ENCODE measurements around the gene NFIA.

The NFIA gene

GRCh38 chr1:61374156-61374555 lies 291.8 kb downstream of the NFIA start:
- DNase-seq, result no peak

- no peak for DNase-seq
Observed at GRCh38 chr1:61375082-61375880, 292.9 kb downstream of the NFIA start.

GRCh38 chr1:61376151-61376550 lies 293.8 kb downstream of the NFIA start:
- no peak for DNase-seq

DNA sequence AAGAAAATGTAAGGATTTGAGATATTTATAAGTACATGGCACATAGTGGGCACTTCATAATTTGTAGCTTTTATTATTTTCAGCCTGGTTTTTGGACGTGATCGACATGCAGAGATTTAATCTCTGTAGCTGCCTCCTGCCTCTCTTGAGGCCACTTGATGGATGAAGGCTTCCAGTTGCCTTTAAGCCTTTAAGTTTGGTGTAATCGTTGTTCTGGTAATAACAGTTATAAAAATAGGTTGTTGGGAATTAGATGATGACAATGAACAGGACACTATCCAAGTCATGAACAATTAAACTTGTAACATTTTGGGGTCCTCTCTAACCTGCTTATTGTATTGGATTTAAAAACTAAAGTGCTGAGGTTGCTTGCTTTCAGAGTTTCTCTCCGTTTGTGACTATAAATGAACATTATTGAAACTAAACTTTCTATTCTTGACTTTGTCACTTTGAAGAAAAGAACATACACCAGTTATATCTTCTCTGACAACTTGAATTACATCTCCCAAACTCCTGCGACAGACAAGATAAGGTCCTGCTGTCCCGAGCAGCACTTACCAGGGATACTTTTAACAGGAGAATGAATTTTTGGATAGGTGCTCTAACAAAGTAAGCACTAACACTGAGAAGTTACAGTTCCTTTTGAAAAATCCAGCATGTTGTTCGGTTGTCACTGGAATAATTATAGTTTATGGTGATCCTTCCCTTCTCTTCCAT lies 295.0 kb downstream of the NFIA start:
- DNase-seq, result no peak

- DNase-seq, result no peak
Observed at GRCh38 chr1:61378494-61379180, 296.3 kb downstream of the NFIA start.

- no peak for DNase-seq
Observed at GRCh38 chr1:61379693-61380092, 297.3 kb downstream of the NFIA start.

DNA sequence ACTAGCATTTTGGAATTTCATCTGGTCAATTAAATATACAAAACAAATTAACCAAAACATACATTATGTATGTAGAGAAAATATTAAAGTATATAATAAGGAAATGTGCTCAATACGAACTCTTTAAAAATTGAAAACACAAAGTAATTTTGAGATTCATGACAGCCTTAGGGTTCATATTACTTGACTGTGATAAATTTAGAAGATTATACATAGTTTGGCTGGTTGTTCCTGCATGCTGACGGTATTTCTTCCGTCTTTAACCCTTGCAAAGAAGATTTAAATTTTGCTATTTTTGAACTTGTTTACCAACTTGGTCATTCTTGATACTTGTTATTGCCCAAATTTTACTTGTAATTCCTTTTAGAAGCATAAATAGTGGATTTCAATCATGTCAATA lies 298.2 kb downstream of the NFIA start:
- DNase-seq, result no peak

GRCh38 chr1:61386323-61386722 lies 304.0 kb downstream of the NFIA start:
- no peak for DNase-seq

DNA sequence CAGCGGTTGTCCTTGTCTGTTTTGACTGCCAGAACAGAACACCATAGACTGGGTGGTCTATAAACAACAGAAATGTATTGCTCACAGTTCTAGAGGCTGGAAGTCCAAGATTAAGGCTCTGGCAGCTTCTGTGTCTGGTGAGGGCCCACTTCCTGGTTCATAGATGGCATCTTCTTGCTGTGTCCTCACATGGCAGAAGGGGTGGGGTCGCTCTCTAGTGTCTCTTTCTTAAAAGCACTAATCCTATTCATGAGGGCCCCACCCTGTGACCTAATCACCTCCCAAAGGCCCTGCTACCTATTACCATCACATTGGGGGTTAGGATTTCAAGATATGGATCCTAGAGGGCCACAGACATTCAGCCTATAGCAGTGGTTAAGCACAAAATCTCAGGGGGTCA lies 304.4 kb downstream of the NFIA start:
- DNase-seq, result no peak

GRCh38 chr1:61387829-61388228 lies 305.5 kb downstream of the NFIA start:
- no peak for DNase-seq

DNA sequence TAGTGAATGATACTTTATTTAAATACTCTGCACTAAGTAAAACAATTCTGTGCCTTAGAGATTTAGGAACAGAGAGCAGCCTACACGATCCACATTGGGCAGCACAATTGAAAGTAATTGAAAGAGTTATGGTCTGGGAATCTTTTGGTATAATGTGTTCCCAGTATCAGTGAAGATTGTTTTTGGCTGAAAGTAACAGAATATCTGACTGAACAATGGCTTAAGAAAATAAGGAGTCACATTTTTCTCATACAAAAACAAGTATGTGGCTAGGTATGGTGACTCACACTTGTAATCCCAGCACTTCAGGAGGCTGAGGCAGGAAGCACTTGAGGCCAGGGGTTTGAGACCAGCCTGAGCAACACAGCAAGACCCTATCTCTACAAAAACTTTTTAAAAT lies 306.2 kb downstream of the NFIA start:
- no peak for DNase-seq

DNA sequence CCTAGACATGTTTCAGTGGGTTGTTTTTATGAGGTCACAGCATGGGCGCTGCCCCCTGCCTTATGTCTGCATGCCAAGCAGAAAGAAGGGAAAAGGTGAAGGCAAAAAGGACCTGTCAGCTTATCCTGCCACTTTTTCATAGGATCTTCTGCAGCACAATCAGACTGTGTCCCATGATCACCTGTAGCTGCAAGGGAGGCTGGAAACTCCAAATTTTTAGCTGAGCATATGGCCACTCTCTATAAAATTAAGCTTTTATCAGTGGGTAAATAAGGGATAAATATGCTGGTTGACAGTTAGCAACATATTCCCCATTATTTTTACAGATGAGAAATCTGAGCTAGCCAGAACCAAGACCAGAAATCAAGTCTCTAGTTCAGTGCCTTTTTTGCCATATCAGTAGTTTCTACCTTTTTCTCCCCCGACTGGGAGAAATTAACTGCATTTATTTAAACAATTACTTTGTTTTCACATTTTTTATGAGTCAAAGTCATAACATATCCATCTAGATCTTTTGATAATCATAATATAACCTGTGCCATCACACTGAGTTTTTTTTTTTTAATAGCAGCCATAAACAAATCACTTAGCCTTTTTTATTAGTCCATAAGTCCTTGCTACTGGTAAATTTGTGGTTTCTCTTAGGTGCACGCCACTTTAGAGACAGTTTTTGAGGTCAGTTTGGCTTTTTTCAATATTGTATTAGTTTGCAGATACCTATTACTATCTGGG lies 307.0 kb downstream of the NFIA start:
- DNase-seq, result no peak

- DNase-seq, result no peak
Observed at GRCh38 chr1:61389926-61390845, 307.8 kb downstream of the NFIA start.

GRCh38 chr1:61391730-61392129 lies 309.4 kb downstream of the NFIA start:
- DNase-seq, result no peak

DNA sequence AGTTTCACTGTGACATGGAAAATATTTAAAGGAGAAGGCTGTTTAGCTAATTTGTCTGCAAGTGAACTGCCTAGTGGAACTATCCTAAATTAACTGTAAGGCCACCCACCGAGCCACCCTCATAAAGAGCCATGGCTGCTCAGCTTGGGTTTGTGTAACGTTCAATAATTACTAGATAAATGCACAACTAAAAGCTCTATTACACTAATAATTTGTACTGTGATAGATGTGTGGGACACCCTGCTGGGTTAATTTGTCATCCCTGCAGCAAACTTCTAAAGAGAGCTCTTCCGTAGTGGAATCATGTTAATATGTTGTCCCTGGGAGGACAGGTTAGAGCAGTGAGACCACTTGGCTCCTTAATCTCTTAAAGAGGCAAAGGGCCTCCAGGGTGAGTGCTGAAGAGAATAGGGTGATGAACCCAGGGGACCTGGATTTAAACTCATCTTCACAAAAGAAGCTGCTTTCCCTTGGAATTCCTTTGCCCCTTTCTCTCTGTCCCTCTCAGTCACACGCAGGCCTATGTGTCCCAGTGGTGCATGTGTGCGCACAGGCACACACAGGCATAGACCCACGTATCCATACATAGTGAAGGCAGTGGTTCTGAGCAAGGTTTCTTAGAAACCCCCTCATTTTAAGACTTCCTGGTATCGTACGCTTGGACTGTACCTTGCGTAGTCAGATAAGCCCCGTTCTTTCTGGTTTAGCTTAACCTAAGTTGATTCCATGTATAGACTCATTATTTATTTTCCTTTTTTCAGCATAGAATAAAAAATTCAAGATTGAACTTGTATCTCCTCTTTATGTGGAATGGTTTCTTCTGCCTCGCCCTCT lies 310.3 kb downstream of the NFIA start:
- no peak for DNase-seq

DNA sequence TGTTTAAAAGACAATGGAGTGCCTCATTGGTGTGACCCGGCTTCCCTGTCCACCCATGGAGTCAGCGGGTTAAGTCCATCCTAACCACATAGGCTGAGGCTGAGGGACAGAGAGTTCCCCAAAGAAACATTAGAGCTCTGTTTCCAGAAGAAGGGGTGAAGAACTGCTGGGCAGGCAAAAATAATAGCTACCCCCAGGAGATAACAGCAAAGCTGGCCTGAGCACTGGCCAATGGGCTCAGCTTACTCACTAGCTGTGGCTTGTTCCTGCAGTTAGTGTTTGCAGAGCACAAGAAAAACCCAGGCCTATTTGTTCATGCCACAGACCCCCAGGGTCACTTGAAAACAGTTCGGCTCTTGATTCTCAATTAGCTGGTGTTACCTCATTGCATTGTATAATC lies 311.2 kb downstream of the NFIA start:
- no peak for DNase-seq

- DNase-seq, result no peak
Observed at GRCh38 chr1:61395146-61395800, 312.9 kb downstream of the NFIA start.

DNA sequence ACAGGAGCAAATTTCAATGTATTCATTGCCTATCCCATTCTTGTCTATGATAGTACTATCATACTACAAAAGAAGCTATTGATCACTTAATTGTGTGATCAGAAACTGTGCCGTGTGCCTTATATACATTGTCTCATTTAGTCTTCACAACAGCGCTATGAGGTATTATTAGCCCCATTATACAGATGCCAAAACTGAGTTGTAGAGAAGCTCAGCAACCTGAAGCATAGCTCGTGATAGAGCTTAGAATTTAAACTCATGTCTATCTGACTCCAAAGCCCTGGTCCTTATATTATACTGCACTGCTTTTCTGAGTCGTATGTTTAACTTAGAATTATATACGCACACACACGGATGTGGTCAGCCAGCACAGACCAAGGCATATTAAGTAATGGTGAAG lies 315.1 kb downstream of the NFIA start:
- no peak for DNase-seq

GRCh38 chr1:61397935-61398334 lies 315.6 kb downstream of the NFIA start:
- DNase-seq, result no peak

- no peak for DNase-seq
Observed at GRCh38 chr1:61399199-61399598, 316.8 kb downstream of the NFIA start.

Measured in right kidney (tissue), 1 donor.